Astrocyte (in vitro differentiated cells and primary cell): ENCODE data around the gene MAP2K2. TPM values are rescaled to one million over a fixed set of nuclear protein-coding genes. Genes with fewer than 3 reads are reported as not detected.

Source experiments
- DNase-seq: peaks from one replicate; pipeline ENCODE4 v3.0.0-alpha.2; 2010; ENCODE audit warnings: low read depth
- FAIRE-seq: peaks from 2 replicates; lab custom pipeline; 2011; peaks lifted over from hg19 to GRCh38; lab: Jason Lieb, UNC
- H2AFZ ChIP-seq: 2 replicates; pipeline ENCODE4 v1.6.0; 2012; ENCODE audit warnings: low read depth, low read length, inconsistent platforms
- H3K27ac ChIP-seq: 2 replicates; pipeline ENCODE4 v1.5.1; 2011; ENCODE audit warnings: low read depth, low read length, inconsistent platforms
- H3K27me3 ChIP-seq: 2 replicates; pipeline ENCODE4 v1.6.0; 2011; ENCODE audit warnings: low read length, inconsistent platforms; ENCODE audit not compliant: insufficient read depth
- H3K36me3 ChIP-seq: 2 replicates; pipeline ENCODE4 v1.5.1; 2011; ENCODE audit warnings: low read length, inconsistent platforms; ENCODE audit not compliant: insufficient read depth
- H3K4me1 ChIP-seq: 2 replicates; pipeline ENCODE4 v1.5.1; 2011; ENCODE audit warnings: low read length, inconsistent platforms; ENCODE audit not compliant: insufficient read depth
- H3K4me2 ChIP-seq: 2 replicates; pipeline ENCODE4 v1.6.0; 2012; ENCODE audit warnings: low read length, inconsistent platforms
- H3K4me3 ChIP-seq: 2 replicates; pipeline ENCODE4 v1.5.1; 2011; ENCODE audit warnings: low read depth, mild to moderate bottlenecking, low read length, inconsistent platforms; ENCODE audit not compliant: insufficient read depth
- H3K79me2 ChIP-seq: 2 replicates; pipeline ENCODE4 v1.6.0; 2012; ENCODE audit warnings: mild to moderate bottlenecking, low read length, inconsistent platforms; ENCODE audit not compliant: insufficient read depth
- H3K9ac ChIP-seq: 2 replicates; pipeline ENCODE4 v1.6.0; 2012; ENCODE audit warnings: mild to moderate bottlenecking, low read length, inconsistent platforms
- H3K9me3 ChIP-seq: 2 replicates; pipeline ENCODE4 v1.5.1; 2012; ENCODE audit warnings: low read depth, mild to moderate bottlenecking, low read length, inconsistent platforms; ENCODE audit not compliant: insufficient read depth
- H4K20me1 ChIP-seq: 2 replicates; pipeline ENCODE4 v1.6.0; 2012; ENCODE audit warnings: low read length, inconsistent platforms; ENCODE audit not compliant: insufficient read depth
- H3K27ac Mint-ChIP-seq: one replicate; pipeline ENCODE4 v1.8.0; 2021; ENCODE audit warnings: mild to moderate bottlenecking, mixed read lengths; ENCODE audit not compliant: unreplicated experiment
- H3K27me3 Mint-ChIP-seq: one replicate; pipeline ENCODE4 v1.8.0; 2021; ENCODE audit warnings: low read depth, mixed read lengths; ENCODE audit not compliant: unreplicated experiment
- H3K36me3 Mint-ChIP-seq: one replicate; pipeline ENCODE4 v1.8.0; 2021; ENCODE audit warnings: low read depth, mixed read lengths; ENCODE audit not compliant: unreplicated experiment
- H3K4me1 Mint-ChIP-seq: one replicate; pipeline ENCODE4 v1.8.0; 2021; ENCODE audit warnings: low read depth, mixed read lengths; ENCODE audit not compliant: unreplicated experiment
- H3K4me3 Mint-ChIP-seq: one replicate; pipeline ENCODE4 v1.8.0; 2021; ENCODE audit warnings: mild to moderate bottlenecking, moderate library complexity, mixed read lengths; ENCODE audit not compliant: unreplicated experiment
- H3K9me3 Mint-ChIP-seq: one replicate; pipeline ENCODE4 v1.8.0; 2021; ENCODE audit warnings: mild to moderate bottlenecking, mixed read lengths; ENCODE audit not compliant: unreplicated experiment
- CTCF ChIP-seq: IDR thresholded peaks from 2 replicates; pipeline ENCODE4 v1.5.1; 2011; ENCODE audit warnings: low read depth, mild to moderate bottlenecking, inconsistent platforms, low read length, moderate library complexity; ENCODE audit not compliant: insufficient read depth
- EZH2 ChIP-seq: IDR thresholded peaks from 2 replicates; pipeline ENCODE4 v1.6.1; 2012; ENCODE audit warnings: mild to moderate bottlenecking, low read length, inconsistent platforms; ENCODE audit not compliant: insufficient read depth
- total RNA-seq: library from RNA; stranded (reverse); gene quantifications from 2 replicates; pipeline ENCODE4 v1.2.1, GENCODE V29; 2021

MAP2K2 gene
- total RNA-seq, 1 donor from 2014 or later: 190 TPM

- Mint-ChIP-seq H3K36me3 (peaks cover 18% of the 10 kb centered on the region), H3K4me1 (peaks cover 11% of the 10 kb centered on the region), H3K27me3 (no peaks in the 10 kb centered on the region), H3K27ac (no peak overlapping the region), H3K4me3 (no peak overlapping the region), H3K9me3 (no peaks in the 10 kb centered on the region)
- H2AFZ ChIP-seq: no peak overlapping the region
- H3K36me3 ChIP-seq: peaks cover 7% of the 10 kb centered on the region
- peaks cover 9% of the 10 kb centered on the region for H3K4me1 ChIP-seq
- no peak overlapping the region for H3K27ac ChIP-seq
- DNase-seq (no peak), FAIRE-seq (no peak)
- peaks cover 71% of the 10 kb centered on the region for H4K20me1 ChIP-seq
- H3K27me3 ChIP-seq: no peaks in the 10 kb centered on the region
- no peak overlapping the region for H3K4me2 ChIP-seq
- TF ChIP-seq CTCF (no peak), EZH2 (no peak)
- H3K9me3 ChIP-seq: no peaks in the 10 kb centered on the region
- peaks cover 81% of the 10 kb centered on the region for H3K79me2 ChIP-seq
- no peak overlapping the region for H3K4me3 ChIP-seq
- H3K9ac ChIP-seq: no peak overlapping the region
Measured at GRCh38 chr19:4046946-4047683, 76.8 kb downstream of the MAP2K2 start.

- peaks cover 17% of the 10 kb centered on the region for H3K36me3 Mint-ChIP-seq
- H3K27ac ChIP-seq: no peak overlapping the region
- TF ChIP-seq EZH2 (no peak), CTCF (no peak)
- no peak overlapping the region for H2AFZ ChIP-seq
- peaks cover 69% of the 10 kb centered on the region for H4K20me1 ChIP-seq
- H3K4me1 ChIP-seq: peaks cover under 1% of the 10 kb centered on the region
- H3K4me2 ChIP-seq: no peak overlapping the region
- no peak for DNase-seq
- H3K27ac Mint-ChIP-seq: no peak overlapping the region
- H3K9me3 Mint-ChIP-seq: no peaks in the 10 kb centered on the region
- H3K79me2 ChIP-seq: peaks cover 75% of the 10 kb centered on the region
- FAIRE-seq: no peak
- H3K9ac ChIP-seq: no peak overlapping the region
- H3K4me1 Mint-ChIP-seq: peaks cover 8% of the 10 kb centered on the region
- H3K9me3 ChIP-seq: no peaks in the 10 kb centered on the region
- no peaks in the 10 kb centered on the region for H3K27me3 Mint-ChIP-seq
- no peak overlapping the region for H3K4me3 Mint-ChIP-seq
- peaks cover 6% of the 10 kb centered on the region for H3K36me3 ChIP-seq
- H3K27me3 ChIP-seq: no peaks in the 10 kb centered on the region
- no peak overlapping the region for H3K4me3 ChIP-seq
Measured at GRCh38 chr19:4046362-4046691, 77.6 kb downstream of the MAP2K2 start.

GRCh38 chr19:4045597-4046361, 78.1 kb downstream of the MAP2K2 start:
- Histone ChIP-seq H3K36me3 (peaks cover 3% of the 10 kb centered on the region), H3K4me2 (no peak overlapping the region), H3K4me3 (no peak overlapping the region), H4K20me1 (peaks cover 65% of the 10 kb centered on the region), H3K79me2 (peaks cover 70% of the 10 kb centered on the region), H3K27ac (no peak overlapping the region), H2AFZ (no peak overlapping the region), H3K9me3 (no peaks in the 10 kb centered on the region), H3K9ac (no peak overlapping the region), H3K4me1 (no peaks in the 10 kb centered on the region), H3K27me3 (no peaks in the 10 kb centered on the region)
- H3K9me3 Mint-ChIP-seq: no peaks in the 10 kb centered on the region
- H3K36me3 Mint-ChIP-seq: peaks cover 16% of the 10 kb centered on the region
- FAIRE-seq: no peak
- no peak overlapping the region for H3K4me3 Mint-ChIP-seq
- no peaks in the 10 kb centered on the region for H3K27me3 Mint-ChIP-seq
- no peak for DNase-seq
- no peak overlapping the region for H3K27ac Mint-ChIP-seq
- no peak for TF ChIP-seq CTCF
- no peak for TF ChIP-seq EZH2
- H3K4me1 Mint-ChIP-seq: peaks cover 5% of the 10 kb centered on the region
